ENCODE measurements around the gene RBM10.

RBM10 gene

DNA sequence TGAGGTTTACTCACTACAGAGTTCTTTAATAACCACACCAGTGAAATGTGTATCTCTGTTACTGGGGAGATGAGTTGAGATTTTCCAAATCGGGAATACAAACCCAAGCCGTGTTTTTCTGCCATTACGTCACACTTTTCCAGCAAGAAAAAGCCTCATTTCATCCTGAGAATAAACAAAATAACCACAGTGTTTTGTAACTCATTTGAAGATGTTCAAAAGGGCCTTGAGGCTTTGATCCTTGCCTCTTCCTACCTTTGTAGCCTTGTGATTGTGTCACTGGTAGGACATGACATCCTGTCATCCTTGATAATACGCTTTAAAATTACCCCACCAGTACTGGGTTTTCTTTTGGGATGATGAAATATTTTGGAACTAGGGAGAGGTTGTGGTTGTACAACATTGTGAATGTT, 90.7 kb downstream of the RBM10 start:
- DNase-seq (ENCODE audit: low read depth), result no peak

Measured in activated T-cell treated with anti-CD3 and anti-CD28 coated beads for 1 hour (primary cell).